ENCODE data around the gene F9.

DNA sequence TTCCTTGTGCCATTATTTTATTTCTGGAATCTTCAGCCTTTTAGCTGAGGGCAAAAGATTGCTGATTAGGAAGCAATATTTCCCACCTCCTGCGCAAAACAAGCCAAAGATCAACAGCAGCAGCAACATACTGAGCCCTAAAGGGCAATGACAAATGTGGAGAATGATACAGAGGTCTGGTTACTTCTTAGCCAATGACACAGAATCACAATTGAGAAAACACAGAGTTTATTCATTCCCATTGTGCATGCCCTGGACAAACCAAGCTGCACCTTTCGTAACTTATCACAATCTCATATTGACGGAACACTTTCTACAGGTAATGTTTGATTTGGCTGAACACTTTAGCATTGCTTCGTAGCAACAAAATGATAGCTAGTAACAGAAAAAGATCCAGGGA lies 13.4 kb downstream of the F9 start:
- TF ChIP-seq, protein P1, sequence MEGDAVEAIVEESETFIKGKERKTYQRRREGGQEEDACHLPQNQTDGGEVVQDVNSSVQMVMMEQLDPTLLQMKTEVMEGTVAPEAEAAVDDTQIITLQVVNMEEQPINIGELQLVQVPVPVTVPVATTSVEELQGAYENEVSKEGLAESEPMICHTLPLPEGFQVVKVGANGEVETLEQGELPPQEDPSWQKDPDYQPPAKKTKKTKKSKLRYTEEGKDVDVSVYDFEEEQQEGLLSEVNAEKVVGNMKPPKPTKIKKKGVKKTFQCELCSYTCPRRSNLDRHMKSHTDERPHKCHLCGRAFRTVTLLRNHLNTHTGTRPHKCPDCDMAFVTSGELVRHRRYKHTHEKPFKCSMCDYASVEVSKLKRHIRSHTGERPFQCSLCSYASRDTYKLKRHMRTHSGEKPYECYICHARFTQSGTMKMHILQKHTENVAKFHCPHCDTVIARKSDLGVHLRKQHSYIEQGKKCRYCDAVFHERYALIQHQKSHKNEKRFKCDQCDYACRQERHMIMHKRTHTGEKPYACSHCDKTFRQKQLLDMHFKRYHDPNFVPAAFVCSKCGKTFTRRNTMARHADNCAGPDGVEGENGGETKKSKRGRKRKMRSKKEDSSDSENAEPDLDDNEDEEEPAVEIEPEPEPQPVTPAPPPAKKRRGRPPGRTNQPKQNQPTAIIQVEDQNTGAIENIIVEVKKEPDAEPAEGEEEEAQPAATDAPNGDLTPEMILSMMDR (IDR thresholded peaks at IDR 0.05), result no peak
- TF ChIP-seq EP300 (IDR thresholded peaks at IDR 0.05), result no peak
- TF ChIP-seq POLR2A (IDR thresholded peaks at IDR 0.05), result no peak

All from upper lobe of left lung (tissue), 4 donors.